Measurements from ENCODE around the gene P2RY11. TPM values are rescaled to one million over a fixed set of nuclear protein-coding genes. Genes with fewer than 3 reads are reported as not detected.

The P2RY11 gene
- total and polyA plus RNA-seq, 2 experiments from 2014 or later = 4.0 to 4.3 TPM

DNA sequence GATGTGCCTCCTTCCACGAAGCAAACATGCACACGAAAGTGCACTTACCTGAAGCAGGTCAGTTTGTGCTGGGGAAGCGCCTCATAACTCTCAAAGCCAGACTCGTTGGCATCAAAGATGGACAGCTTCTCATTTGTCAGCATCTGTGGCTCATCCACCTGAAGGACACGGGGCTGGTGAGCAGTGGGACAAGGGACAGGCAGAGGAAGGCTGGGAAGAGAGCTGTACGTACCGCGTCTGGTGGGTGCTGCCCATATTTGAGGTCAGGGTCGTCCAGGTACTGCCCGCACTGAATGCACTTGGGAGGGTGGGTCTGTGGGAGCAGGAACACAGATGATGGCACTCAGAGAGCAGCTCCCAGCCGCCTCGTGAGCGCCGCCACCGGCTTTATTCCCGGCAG, 48.1 kb downstream of the P2RY11 start:
- Mint-ChIP-seq H3K4me3 (no peak overlapping the region), H3K4me1 (no peaks in the 10 kb centered on the region), H3K9me3 (no peaks in the 10 kb centered on the region), H3K36me3 (ENCODE audit: low read depth) (peaks cover 95% of the 10 kb centered on the region), H3K27me3 (ENCODE audit: insufficient read depth, low read depth, poor library complexity) (peaks cover 3% of the 10 kb centered on the region), H3K27ac (no peak overlapping the region)
- no peaks in the 10 kb centered on the region for H3K27me3 ChIP-seq (ENCODE audit: insufficient read depth)
- 0 out of 2 replicates have a peak, but pooled peaks cover 9% of the 10 kb centered on the region for H3F3A ChIP-seq (replicated peaks; ENCODE audit: low read depth)
- H3K4me3 ChIP-seq = no peak overlapping the region
- H3K79me2 ChIP-seq (replicated peaks; ENCODE audit: insufficient read depth) = no peaks in the 10 kb centered on the region
- no peaks in the 10 kb centered on the region for H3K4me1 ChIP-seq (ENCODE audit: insufficient read depth)
- ATAC-seq (no peak), DNase-seq (ENCODE audit: low spot score) (no peak)
- H2AFZ ChIP-seq = no peak overlapping the region
- no peak overlapping the region for H3K4me2 ChIP-seq
- peaks cover 70% of the 10 kb centered on the region for H3K36me3 ChIP-seq (ENCODE audit: insufficient read depth)
- no peaks in the 10 kb centered on the region for H3K9me2 ChIP-seq (ENCODE audit: insufficient read depth)
- no peak overlapping the region for H3K27ac ChIP-seq (ENCODE audit: low read depth)
- H4K20me1 ChIP-seq (replicated peaks; ENCODE audit: insufficient read depth) = no peaks in the 10 kb centered on the region; the same call in 1 of the 2 replicates
- TF ChIP-seq, protein P1, sequence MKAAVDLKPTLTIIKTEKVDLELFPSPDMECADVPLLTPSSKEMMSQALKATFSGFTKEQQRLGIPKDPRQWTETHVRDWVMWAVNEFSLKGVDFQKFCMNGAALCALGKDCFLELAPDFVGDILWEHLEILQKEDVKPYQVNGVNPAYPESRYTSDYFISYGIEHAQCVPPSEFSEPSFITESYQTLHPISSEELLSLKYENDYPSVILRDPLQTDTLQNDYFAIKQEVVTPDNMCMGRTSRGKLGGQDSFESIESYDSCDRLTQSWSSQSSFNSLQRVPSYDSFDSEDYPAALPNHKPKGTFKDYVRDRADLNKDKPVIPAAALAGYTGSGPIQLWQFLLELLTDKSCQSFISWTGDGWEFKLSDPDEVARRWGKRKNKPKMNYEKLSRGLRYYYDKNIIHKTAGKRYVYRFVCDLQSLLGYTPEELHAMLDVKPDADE (IDR thresholded peaks at IDR 0.05) = no peak
- TF ChIP-seq EZH2phosphoT487 (IDR thresholded peaks at IDR 0.05; ENCODE audit: unreplicated experiment) = no peak
- no peak for TF ChIP-seq REST (IDR thresholded peaks at IDR 0.05; ENCODE audit: unreplicated experiment)
- TF ChIP-seq, protein P2, sequence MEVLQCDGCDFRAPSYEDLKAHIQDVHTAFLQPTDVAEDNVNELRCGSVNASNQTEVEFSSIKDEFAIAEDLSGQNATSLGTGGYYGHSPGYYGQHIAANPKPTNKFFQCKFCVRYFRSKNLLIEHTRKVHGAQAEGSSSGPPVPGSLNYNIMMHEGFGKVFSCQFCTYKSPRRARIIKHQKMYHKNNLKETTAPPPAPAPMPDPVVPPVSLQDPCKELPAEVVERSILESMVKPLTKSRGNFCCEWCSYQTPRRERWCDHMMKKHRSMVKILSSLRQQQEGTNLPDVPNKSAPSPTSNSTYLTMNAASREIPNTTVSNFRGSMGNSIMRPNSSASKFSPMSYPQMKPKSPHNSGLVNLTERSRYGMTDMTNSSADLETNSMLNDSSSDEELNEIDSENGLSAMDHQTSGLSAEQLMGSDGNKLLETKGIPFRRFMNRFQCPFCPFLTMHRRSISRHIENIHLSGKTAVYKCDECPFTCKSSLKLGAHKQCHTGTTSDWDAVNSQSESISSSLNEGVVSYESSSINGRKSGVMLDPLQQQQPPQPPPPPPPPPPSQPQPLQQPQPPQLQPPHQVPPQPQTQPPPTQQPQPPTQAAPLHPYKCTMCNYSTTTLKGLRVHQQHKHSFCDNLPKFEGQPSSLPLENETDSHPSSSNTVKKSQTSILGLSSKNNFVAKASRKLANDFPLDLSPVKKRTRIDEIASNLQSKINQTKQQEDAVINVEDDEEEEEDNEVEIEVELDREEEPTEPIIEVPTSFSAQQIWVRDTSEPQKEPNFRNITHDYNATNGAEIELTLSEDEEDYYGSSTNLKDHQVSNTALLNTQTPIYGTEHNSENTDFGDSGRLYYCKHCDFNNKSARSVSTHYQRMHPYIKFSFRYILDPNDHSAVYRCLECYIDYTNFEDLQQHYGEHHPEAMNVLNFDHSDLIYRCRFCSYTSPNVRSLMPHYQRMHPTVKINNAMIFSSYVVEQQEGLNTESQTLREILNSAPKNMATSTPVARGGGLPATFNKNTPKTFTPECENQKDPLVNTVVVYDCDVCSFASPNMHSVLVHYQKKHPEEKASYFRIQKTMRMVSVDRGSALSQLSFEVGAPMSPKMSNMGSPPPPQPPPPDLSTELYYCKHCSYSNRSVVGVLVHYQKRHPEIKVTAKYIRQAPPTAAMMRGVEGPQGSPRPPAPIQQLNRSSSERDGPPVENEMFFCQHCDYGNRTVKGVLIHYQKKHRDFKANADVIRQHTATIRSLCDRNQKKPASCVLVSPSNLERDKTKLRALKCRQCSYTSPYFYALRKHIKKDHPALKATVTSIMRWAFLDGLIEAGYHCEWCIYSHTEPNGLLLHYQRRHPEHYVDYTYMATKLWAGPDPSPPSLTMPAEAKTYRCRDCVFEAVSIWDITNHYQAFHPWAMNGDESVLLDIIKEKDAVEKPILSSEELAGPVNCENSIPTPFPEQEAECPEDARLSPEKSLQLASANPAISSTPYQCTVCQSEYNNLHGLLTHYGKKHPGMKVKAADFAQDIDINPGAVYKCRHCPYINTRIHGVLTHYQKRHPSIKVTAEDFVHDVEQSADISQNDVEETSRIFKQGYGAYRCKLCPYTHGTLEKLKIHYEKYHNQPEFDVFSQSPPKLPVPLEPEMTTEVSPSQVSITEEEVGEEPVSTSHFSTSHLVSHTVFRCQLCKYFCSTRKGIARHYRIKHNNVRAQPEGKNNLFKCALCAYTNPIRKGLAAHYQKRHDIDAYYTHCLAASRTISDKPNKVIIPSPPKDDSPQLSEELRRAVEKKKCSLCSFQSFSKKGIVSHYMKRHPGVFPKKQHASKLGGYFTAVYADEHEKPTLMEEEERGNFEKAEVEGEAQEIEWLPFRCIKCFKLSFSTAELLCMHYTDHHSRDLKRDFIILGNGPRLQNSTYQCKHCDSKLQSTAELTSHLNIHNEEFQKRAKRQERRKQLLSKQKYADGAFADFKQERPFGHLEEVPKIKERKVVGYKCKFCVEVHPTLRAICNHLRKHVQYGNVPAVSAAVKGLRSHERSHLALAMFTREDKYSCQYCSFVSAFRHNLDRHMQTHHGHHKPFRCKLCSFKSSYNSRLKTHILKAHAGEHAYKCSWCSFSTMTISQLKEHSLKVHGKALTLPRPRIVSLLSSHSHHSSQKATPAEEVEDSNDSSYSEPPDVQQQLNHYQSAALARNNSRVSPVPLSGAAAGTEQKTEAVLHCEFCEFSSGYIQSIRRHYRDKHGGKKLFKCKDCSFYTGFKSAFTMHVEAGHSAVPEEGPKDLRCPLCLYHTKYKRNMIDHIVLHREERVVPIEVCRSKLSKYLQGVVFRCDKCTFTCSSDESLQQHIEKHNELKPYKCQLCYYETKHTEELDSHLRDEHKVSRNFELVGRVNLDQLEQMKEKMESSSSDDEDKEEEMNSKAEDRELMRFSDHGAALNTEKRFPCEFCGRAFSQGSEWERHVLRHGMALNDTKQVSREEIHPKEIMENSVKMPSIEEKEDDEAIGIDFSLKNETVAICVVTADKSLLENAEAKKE (CRISPR knock-in tag; IDR thresholded peaks at IDR 0.05) = no peak
- TF ChIP-seq ZNF331 (CRISPR knock-in tag; IDR thresholded peaks at IDR 0.05; ENCODE audit: low read depth) = no peak
- no peak for TF ChIP-seq ZNF114 (CRISPR knock-in tag; IDR thresholded peaks at IDR 0.05)
- no peak for TF ChIP-seq CTCF (conservative IDR thresholded peaks at IDR 0.05; ENCODE audit: low read depth in 2 of 2)
